Right cardiac atrium (tissue), 5 donors: Measurements from ENCODE around the gene ABCC3. TPM values are rescaled to one million over a fixed set of nuclear protein-coding genes. Genes with fewer than 3 reads are reported as not detected.
A peak's percentile ranks its signal among the peaks of the same experiment; 100 is the strongest.

Experiments used
- ATAC-seq, 2 donors: fragments of 200-7000 bp; cut with Tn5 transposase; one replicate each; pipeline versions ENCODE4 v1.8.0 to v1.9.1; 2020; ENCODE audit warnings: moderate library complexity in 2 of 2, mild to moderate bottlenecking in 1 of 2
- DNase-seq, 3 donors: peaks; one replicate each; pipeline ENCODE4 v3.0.0-alpha.2; 2020
- H3K27ac ChIP-seq: one replicate; pipeline ENCODE4 v1.5.1; 2013; ENCODE audit warnings: mild to moderate bottlenecking, low read length, control low read depth, moderate library complexity
- H3K27me3 ChIP-seq: one replicate; pipeline ENCODE4 v1.6.1; 2013; ENCODE audit not compliant: control insufficient read depth, insufficient read depth
- H3K4me1 ChIP-seq: one replicate; pipeline ENCODE4 v1.6.1; 2013; ENCODE audit warnings: low read length; ENCODE audit not compliant: control insufficient read depth, insufficient read depth
- H3K4me3 ChIP-seq: one replicate; pipeline ENCODE4 v1.5.1; 2013; ENCODE audit warnings: low read length, control low read depth
- H3K9me3 ChIP-seq: one replicate; pipeline ENCODE4 v1.6.1; 2013; ENCODE audit warnings: low read length; ENCODE audit not compliant: control insufficient read depth
- WGBS: extraction: QIAGEN DNeasy Blood & Tissue Kit; methylation state at CpG from one replicate; pipeline ENCODE4 v1.1.7; 2013; 5-methylcytosine and 5-hydroxymethylcytosine counted together
- intact Hi-C, 4 donors: fragments of 100-400 bp; cut with DNase I; formaldehyde crosslinking; loops; one replicate each; pipeline versions ENCODE4 v1.11.0 to v1.14.0; 2022 to 2023
- polyA plus RNA-seq: library from polyadenylated mRNA; stranded (reverse); fragments of 200-250 nt; gene quantifications from one replicate; pipeline ENCODE4 v1.2.3, GENCODE V29; 2013
- total RNA-seq, 4 donors: library from RNA; stranded (reverse); fragmentation: NEBNext Ultra II Directional; extraction: Animal tissue kit (Norgen Biotek cat#: 25700); gene quantifications; one replicate each; pipeline ENCODE4 v1.2.1, GENCODE V29; 2021
- donor health status: healthy with polysubstance abuse.
- donor health status: DM: no; HTN: yes; CAD: no.
- donor health status: DM: no; HTN: no; CAD: no.
- donor health status: DM: no; HTN: yes; CAD: no; lungs with severe emphysema.
- donor health status: DM: yes; HTN: yes; CAD: no.

Gene ABCC3
- total and polyA plus RNA-seq, 5 donors: 1.2 to 5.9 (median 2.1) TPM

DNA sequence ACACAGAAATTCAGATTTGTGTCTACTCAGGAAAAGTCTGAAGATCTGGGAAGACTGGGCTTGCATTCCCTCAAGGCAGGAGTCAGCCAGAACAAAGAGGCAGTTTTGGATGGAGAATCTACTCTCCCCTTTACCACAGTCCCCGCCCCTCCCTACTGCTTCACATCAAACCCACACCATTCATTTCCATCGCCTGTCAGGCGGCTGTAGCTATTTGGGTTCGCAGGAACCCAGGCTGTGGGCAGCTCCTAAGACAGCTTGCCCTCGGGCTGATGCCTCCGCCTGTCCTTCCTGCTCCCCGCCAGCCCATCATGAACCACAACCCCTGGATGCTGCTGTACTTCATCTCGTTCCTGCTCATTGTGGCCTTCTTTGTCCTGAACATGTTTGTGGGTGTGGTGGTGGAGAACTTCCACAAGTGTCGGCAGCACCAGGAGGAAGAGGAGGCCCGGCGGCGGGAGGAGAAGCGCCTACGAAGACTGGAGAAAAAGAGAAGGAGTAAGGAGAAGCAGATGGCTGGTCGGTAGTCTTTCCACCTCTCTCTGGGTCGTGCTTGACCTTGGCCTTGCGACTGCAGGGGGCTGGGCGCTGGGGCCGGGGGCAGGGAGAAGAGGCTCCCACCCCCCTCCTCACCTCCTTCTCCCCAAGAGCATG, 27.0 kb upstream of the ABCC3 start:
- DNase-seq (no peak), ATAC-seq (no peak)
- 90% methylated on average over 19 of the region's 19 CpGs for WGBS
- Histone ChIP-seq H3K9me3 (no peaks in the 10 kb centered on the region), H3K4me1 (peaks cover 10% of the 10 kb centered on the region), H3K4me3 (no peak overlapping the region), H3K27ac (no peak overlapping the region), H3K27me3 (no peaks in the 10 kb centered on the region)
- intact Hi-C loops: no loop called here

DNA sequence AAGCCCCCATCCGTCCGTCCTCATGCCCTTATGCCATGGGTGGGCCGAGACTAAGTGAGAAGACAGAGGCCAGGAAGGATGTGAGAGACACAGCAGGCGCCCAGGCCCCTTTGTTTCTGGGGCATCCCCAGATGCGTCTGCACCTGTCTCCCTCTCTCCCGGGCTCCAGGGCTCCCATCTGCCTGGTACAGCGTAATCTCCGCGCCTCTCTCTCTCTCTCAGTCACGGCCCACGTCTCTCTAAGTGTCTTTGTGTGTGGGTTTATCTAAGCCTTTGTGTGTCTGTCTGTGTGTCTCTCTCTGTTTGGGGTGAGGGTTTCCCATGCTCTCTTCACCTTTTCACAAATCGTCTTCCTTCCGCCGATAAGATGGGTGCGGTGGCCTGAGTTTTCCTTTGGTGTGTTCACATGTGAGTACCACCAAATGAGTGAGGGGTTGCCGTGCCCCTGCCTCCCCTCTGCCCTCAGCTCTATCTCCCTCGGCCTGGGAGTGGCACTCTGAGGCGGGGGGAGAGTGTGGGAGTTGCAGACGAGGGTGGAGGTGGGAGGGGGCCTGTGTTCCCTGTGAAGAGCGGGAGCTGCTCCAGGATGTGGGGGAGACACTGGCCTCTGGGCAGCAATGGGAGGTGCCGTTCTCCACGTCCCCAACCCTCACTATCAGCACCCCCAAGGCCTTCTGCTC, 25.8 kb upstream of the ABCC3 start:
- WGBS: 63% methylated on average over 22 of the region's 22 CpGs
- Histone ChIP-seq H3K9me3 (no peaks in the 10 kb centered on the region), H3K4me1 (peaks cover 10% of the 10 kb centered on the region), H3K4me3 (no peak overlapping the region), H3K27ac (no peak overlapping the region), H3K27me3 (no peaks in the 10 kb centered on the region)
- intact Hi-C loops: no loop called here
- peak in 1 of 3 donors; percentile 34 for DNase-seq
- ATAC-seq: no peak

DNA sequence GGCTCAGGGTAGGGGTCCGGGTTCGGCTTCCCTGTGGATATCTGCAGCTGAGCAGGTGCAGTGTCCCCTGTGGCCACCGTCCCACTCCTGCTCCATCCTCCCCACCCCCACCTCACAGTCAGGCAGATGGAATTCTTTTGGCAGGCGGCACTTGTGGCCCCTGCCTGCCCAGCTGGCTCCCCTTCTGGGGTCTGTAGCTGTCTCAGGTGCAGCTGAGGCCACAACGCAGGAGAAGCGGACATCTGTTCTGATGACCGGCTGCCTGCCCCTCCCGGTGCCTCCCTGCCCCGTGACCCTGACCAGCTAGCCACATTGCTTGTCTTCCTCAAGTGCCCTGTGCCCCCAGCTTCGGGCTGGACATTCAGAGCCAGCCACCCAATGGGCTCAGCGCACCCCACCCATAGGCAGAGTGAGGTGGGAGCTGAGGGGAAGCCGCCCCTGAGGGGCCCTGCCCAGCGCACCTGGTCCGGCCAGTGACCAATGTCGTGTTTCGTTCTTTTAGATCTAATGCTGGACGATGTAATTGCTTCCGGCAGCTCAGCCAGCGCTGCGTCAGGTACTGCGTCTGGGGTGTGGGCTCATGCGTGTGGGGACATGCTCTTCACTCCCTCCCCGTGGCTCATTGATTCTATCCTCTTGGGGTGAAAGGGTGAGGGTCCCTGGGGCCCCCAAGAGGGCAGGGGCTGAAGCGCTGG, 25.2 kb upstream of the ABCC3 start:
- DNase-seq (peak in 1 of 3 donors; percentile 39), ATAC-seq (no peak)
- no peak overlapping the region for H3K4me3 ChIP-seq
- H3K4me1 ChIP-seq: peaks cover 5% of the 10 kb centered on the region
- intact Hi-C loops: loop anchor here in 1 of 4 donors (5.0 kb wide), 1 partner anchor 62 kb away; the partner anchor contains the start of gene SPATA20
- no peaks in the 10 kb centered on the region for H3K27me3 ChIP-seq
- no peak overlapping the region for H3K27ac ChIP-seq
- no peaks in the 10 kb centered on the region for H3K9me3 ChIP-seq
- 90% methylated on average over 24 of the region's 24 CpGs for WGBS

DNA sequence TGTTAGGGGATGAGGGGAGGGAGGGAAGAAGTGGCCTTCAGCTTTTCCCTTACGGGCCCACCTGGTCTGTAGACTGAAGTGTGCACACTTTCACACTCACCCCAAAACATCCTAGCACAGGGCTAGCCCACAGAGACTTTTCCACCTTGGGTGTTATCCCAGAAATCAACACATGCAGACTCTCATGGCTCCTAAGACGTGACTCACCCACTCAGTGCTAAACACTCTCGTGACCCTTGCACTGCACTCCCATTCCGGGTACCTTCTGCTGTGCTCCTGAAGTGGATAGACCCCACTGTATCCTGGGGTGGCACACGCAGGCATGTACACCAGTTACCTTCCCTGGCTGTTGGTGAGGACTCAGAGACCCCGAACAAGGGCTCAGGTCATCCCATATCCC, 23.0 kb upstream of the ABCC3 start:
- H3K9me3 ChIP-seq: no peaks in the 10 kb centered on the region
- WGBS: 91% methylated on average over 6 of the region's 6 CpGs
- intact Hi-C loops: loop anchor here in 1 of 4 donors (5.0 kb wide), 1 partner anchor 64 kb away; the partner anchor contains the start of gene SPATA20

DNA sequence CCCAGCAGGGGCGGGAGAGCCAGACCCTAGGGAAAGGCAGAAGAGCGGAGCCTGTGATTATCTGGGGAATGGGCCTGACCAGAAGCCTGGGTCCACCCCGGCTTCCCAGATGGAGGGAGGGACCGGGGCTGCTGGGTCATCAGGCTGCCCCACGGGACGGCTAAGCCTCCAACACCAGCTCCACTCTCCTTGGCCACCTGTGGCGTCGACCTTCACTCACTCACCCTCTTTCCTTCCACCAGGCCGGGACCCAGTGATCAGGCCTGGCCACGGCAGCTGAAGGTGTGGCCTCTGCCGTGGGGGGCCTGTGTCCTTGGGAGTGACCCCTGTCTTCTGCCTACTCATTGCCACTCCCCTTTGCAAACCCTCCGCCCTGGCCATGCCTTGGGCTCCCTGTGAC, 22.4 kb upstream of the ABCC3 start:
- intact Hi-C loops: loop anchor here in 1 of 4 donors (5.0 kb wide), 1 partner anchor 65 kb away; the partner anchor contains the start of gene SPATA20

More for the DNA sequence above, 23.0 kb upstream of the ABCC3 start:
- Histone ChIP-seq H3K4me3 (no peak overlapping the region), H3K4me1 (no peaks in the 10 kb centered on the region), H3K27ac (no peak overlapping the region), H3K27me3 (no peaks in the 10 kb centered on the region)
- DNase-seq (no peak), ATAC-seq (no peak)

DNA sequence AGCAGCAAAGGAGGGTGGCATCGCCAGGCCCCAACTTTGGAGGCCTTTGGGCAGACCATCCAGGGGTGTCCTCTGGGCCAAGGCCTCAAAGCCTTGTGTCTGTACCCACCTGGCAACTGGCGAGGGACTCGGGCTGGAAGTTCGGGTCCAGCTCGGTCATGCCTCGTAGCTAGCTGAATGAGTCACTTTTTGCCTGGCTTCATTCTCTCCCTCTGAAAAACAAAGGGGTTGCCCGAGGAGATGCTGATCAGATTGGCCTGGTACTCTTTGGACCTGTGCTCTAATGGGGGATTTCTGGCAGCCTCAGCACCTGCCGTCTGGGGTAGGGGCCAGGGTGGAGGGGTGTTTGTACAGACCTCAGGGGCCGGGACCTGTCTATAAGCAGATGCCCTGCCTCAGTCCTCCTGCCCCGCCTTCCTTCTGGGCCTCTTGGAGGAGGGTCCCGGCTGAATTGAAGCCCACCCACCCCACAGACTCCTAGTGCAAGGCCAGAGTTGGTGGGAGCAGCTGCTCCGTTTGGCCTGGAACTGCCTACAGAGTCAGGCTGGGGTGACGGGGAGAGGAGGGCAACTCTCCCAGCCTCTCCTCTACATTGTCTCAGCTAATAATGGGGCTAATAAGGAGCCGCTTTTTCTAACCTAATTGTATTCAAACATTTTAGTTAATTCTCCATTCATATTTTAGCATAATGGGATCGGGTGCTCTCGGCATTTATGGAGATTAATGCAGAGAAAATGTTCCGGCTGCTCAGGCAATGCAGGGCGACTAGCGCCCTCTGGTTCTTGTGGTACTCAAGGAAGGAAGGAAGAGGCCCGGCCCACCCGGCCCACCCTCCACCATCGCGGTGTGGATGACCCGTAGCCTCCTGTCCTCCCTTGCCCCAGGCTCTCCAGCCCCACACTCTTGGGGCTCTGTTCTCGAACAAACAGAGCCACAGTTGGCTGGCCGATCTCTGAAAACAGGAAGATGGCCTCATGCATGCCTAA, 21.4 kb upstream of the ABCC3 start:
- DNase-seq (peak in 1 of 3 donors; percentile 76), ATAC-seq (no peak)
- no peaks in the 10 kb centered on the region for H3K9me3 ChIP-seq
- no peak overlapping the region for H3K4me3 ChIP-seq
- intact Hi-C loops: loop anchor here in 1 of 4 donors (5.0 kb wide), 1 partner anchor 66 kb away; the partner anchor contains the start of gene SPATA20
- H3K27ac ChIP-seq: no peak overlapping the region
- no peaks in the 10 kb centered on the region for H3K4me1 ChIP-seq
- WGBS: 56% methylated on average over 26 of the region's 26 CpGs
- H3K27me3 ChIP-seq: no peaks in the 10 kb centered on the region

More for the DNA sequence above, 22.4 kb upstream of the ABCC3 start:
- ATAC-seq: no peak
- peak in 1 of 3 donors; percentile 32 for DNase-seq
- Histone ChIP-seq H3K27me3 (no peaks in the 10 kb centered on the region), H3K9me3 (no peaks in the 10 kb centered on the region), H3K4me1 (no peaks in the 10 kb centered on the region), H3K4me3 (no peak overlapping the region), H3K27ac (no peak overlapping the region)
- 92% methylated on average over 12 of the region's 12 CpGs for WGBS

DNA sequence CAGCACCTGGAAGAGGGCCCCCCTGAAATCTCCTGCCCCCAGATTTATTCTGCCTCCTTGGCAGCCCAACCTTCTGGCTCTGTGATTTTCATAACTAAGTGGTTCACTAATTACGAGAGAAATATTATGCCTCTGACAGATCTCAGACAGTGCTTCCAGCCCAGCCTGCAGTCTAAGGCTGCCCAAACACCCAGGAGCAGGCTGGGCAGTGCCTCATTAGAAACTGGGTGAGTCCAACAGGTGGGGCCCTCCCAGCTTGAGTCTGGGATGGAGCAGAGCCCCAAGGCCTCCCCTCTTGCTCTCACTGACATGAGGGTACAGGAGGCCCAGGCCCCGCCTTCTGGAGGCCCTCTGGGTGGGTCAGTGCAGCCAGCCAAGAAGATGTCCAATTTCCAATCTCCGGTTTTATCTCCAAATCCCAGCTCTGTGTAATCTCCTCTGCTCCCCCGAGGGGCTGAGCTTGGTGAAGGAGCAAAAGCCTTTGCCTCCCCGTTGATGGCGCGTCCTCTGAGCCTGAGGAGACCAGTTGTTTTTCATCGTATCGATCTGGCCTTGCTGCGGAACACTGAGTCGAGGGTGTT, 20.1 kb upstream of the ABCC3 start:
- intact Hi-C loops: loop anchor here in 2 of 4 donors (5.0 kb wide), 2 partner anchors 57 to 67 kb away; partner anchors contain the start of gene SPATA20 (in 1 of the 2)
- H3K4me3 ChIP-seq: no peak overlapping the region
- no peaks in the 10 kb centered on the region for H3K9me3 ChIP-seq
- H3K27me3 ChIP-seq: no peaks in the 10 kb centered on the region
- WGBS: 72% methylated on average over 11 of the region's 11 CpGs
- no peak for DNase-seq
- ATAC-seq: no peak
- H3K4me1 ChIP-seq: no peaks in the 10 kb centered on the region
- no peak overlapping the region for H3K27ac ChIP-seq

DNA sequence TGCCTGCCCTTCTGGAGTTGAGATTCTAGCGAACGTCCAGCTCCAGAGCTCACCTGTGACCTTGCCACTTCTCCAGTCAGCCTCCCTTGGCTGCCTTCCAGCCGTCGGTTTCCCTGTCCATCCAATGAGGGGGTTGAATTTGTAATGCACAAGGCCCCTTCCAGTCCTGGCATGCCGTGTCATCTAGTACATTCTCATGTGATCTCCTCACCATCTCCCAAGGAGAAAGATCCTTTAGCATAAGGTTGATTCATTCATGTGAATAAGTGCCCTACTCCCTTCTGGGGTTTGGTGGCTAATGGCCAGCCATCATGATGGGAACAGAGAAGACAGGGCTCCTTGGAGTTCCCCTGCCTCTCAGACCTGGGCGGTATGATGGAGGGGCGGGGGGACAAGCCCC, 18.9 kb upstream of the ABCC3 start:
- no peaks in the 10 kb centered on the region for H3K9me3 ChIP-seq
- no peak for ATAC-seq
- no peak overlapping the region for H3K27ac ChIP-seq
- no peaks in the 10 kb centered on the region for H3K4me1 ChIP-seq
- 70% methylated on average over 7 of the region's 7 CpGs for WGBS
- H3K27me3 ChIP-seq: no peaks in the 10 kb centered on the region
- no peak for DNase-seq
- H3K4me3 ChIP-seq: no peak overlapping the region
- intact Hi-C loops: loop anchor here in 1 of 4 donors (5.0 kb wide), 1 partner anchor 59 kb away; no protein-coding TSS in a partner anchor

DNA sequence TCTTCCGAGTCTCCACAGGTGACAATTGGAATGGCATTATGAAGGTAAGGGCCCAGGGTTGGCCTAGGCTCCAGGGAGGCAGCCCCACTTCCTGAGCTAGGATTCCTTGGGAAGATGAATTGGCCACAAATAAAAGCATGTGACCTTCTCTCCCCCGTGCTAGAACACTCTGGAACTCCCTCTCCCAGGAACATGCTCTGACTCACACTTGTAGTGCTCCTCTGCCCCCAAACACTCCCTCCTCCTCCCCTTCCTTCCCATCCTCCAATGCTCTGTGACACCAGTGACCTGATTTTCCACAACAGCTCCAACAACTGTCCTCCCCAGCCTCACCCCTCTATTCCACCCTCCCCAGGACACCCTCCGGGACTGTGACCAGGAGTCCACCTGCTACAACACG, 16.4 kb upstream of the ABCC3 start:
- 74% methylated on average over 4 of the region's 4 CpGs for WGBS
- Histone ChIP-seq H3K9me3 (no peaks in the 10 kb centered on the region), H3K4me3 (no peak overlapping the region), H3K27me3 (no peaks in the 10 kb centered on the region), H3K4me1 (no peaks in the 10 kb centered on the region), H3K27ac (no peak overlapping the region)
- intact Hi-C loops: loop anchor here in 1 of 4 donors (5.0 kb wide), 1 partner anchor 61 kb away; no protein-coding TSS in a partner anchor
- ATAC-seq (no peak), DNase-seq (no peak)

DNA sequence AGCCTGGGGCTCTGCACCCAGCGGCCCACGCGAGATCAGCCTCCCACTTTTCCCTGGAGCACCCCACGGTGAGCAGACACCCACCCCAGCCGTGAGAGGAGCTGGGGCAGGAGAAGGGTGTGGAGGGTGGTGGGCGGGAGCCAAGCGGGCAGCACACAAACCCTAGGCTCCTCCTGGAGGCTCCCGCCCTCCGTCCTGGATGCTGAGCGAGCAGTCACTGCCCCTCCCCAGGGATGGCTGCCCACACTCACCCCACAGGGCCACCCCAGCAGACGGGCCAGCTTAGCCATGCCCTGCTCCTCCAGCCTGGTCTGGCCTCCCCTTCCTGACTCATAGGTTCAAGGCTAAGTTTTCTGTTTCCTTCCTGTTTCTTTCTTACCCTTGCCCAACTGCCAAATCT, 15.7 kb upstream of the ABCC3 start:
- no peak overlapping the region for H3K4me3 ChIP-seq
- intact Hi-C loops: loop anchor here in 1 of 4 donors (5.0 kb wide), 1 partner anchor 62 kb away; no protein-coding TSS in a partner anchor
- peak in 2 of 3 donors; percentile 8 to 51 for DNase-seq
- H3K9me3 ChIP-seq: no peaks in the 10 kb centered on the region
- 86% methylated on average over 11 of the region's 11 CpGs for WGBS
- ATAC-seq: peak in 1 of 2 donors; percentile 32
- no peaks in the 10 kb centered on the region for H3K27me3 ChIP-seq
- H3K27ac ChIP-seq: no peak overlapping the region
- H3K4me1 ChIP-seq: no peaks in the 10 kb centered on the region
